ENCODE measurements around the gene SLITRK5. TPM values are rescaled to one million over a fixed set of nuclear protein-coding genes. Genes with fewer than 3 reads are reported as not detected.

The SLITRK5 gene
- total and polyA plus RNA-seq, 2 donors (not counting 1 experiment from before 2014, with no cell fraction given), result 0.09 to 0.17 TPM

GRCh38 chr13:87667686-87668085, 3.5 kb upstream of the SLITRK5 start:
- H3K27me3 ChIP-seq (ENCODE audit: control insufficient read depth, insufficient read depth, low read length), result no peaks in the 10 kb centered on the region
- no peaks in the 10 kb centered on the region for H3K9me3 ChIP-seq (ENCODE audit: control insufficient read depth, insufficient read depth, low read depth, low read length)
- H3K27ac ChIP-seq (ENCODE audit: insufficient read depth, low read length), result no peak overlapping the region
- DNase-seq (ENCODE audit: low read depth in 2 of 2), result no peak
- H3K4me2 ChIP-seq (ENCODE audit: extremely low read depth, insufficient read depth, low read length), result no peak overlapping the region
- H3K4me3 ChIP-seq (replicated peaks in 1 of 4; ENCODE audit: control extremely low read depth in 1 of 4, insufficient read depth in 1 of 4, low read depth in 3 of 4, low read length in 4 of 4), result no peak overlapping the region
- no peaks in the 10 kb centered on the region for H4K20me1 ChIP-seq (ENCODE audit: control insufficient read depth, extremely low read depth, insufficient read depth, low read length)
- no peaks in the 10 kb centered on the region for H3K4me1 ChIP-seq (ENCODE audit: control insufficient read depth, extremely low read depth, insufficient read depth, low read length)
- H3K9ac ChIP-seq (ENCODE audit: insufficient read depth, low read length), result no peak overlapping the region
- H2AFZ ChIP-seq (ENCODE audit: low read length), result no peak overlapping the region
- TF ChIP-seq CTCF (conservative IDR thresholded peaks at IDR 0.05 in 1 of 2, IDR thresholded peaks at IDR 0.05 in 1 of 2; ENCODE audit: low read depth in 1 of 2, low read length in 2 of 2) (no peak), EZH2 (IDR thresholded peaks at IDR 0.05; ENCODE audit: low read length, missing control alignments) (no peak)
- no peaks in the 10 kb centered on the region for H3K79me2 ChIP-seq (ENCODE audit: control insufficient read depth, insufficient read depth, low read length)
- no peaks in the 10 kb centered on the region for H3K36me3 ChIP-seq (ENCODE audit: control insufficient read depth, insufficient read depth, low read length)

GRCh38 chr13:87669379-87669978, 1.7 kb upstream of the SLITRK5 start:
- Histone ChIP-seq H3K9ac (ENCODE audit: insufficient read depth, low read length) (no peak overlapping the region), H3K27me3 (ENCODE audit: control insufficient read depth, insufficient read depth, low read length) (peaks cover 10% of the 10 kb centered on the region), H3K36me3 (ENCODE audit: control insufficient read depth, insufficient read depth, low read length) (no peaks in the 10 kb centered on the region), H3K4me3 (replicated peaks in 1 of 4; ENCODE audit: control extremely low read depth in 1 of 4, insufficient read depth in 1 of 4, low read depth in 3 of 4, low read length in 4 of 4) (peak overlapping the region in 1 of 4 experiments; percentile 85), H3K27ac (ENCODE audit: insufficient read depth, low read length) (no peak overlapping the region), H4K20me1 (ENCODE audit: control insufficient read depth, extremely low read depth, insufficient read depth, low read length) (no peaks in the 10 kb centered on the region), H3K79me2 (ENCODE audit: control insufficient read depth, insufficient read depth, low read length) (no peaks in the 10 kb centered on the region), H3K4me2 (ENCODE audit: extremely low read depth, insufficient read depth, low read length) (no peak overlapping the region), H3K9me3 (ENCODE audit: control insufficient read depth, insufficient read depth, low read depth, low read length) (no peaks in the 10 kb centered on the region), H2AFZ (ENCODE audit: low read length) (no peak overlapping the region), H3K4me1 (ENCODE audit: control insufficient read depth, extremely low read depth, insufficient read depth, low read length) (no peaks in the 10 kb centered on the region)
- DNase-seq (ENCODE audit: low read depth in 2 of 2), result peak; percentile 42 to 76
- TF ChIP-seq EZH2 (IDR thresholded peaks at IDR 0.05; ENCODE audit: low read length, missing control alignments), result no peak
- TF ChIP-seq CTCF (conservative IDR thresholded peaks at IDR 0.05 in 1 of 2, IDR thresholded peaks at IDR 0.05 in 1 of 2; ENCODE audit: low read depth in 1 of 2, low read length in 2 of 2), result peak; percentile 21 to 75

GRCh38 chr13:87671753-87672605, 808 bp downstream of the SLITRK5 start:
- Histone ChIP-seq H3K9me3 (ENCODE audit: control insufficient read depth, insufficient read depth, low read depth, low read length) (no peaks in the 10 kb centered on the region), H3K4me1 (ENCODE audit: control insufficient read depth, extremely low read depth, insufficient read depth, low read length) (no peaks in the 10 kb centered on the region), H3K36me3 (ENCODE audit: control insufficient read depth, insufficient read depth, low read length) (no peaks in the 10 kb centered on the region), H3K4me3 (replicated peaks in 1 of 4; ENCODE audit: control extremely low read depth in 1 of 4, insufficient read depth in 1 of 4, low read depth in 3 of 4, low read length in 4 of 4) (peak overlapping the region in 3 of 4 experiments; percentile 3 to 85 (median 47)), H3K27me3 (ENCODE audit: control insufficient read depth, insufficient read depth, low read length) (peaks cover 10% of the 10 kb centered on the region), H3K27ac (ENCODE audit: insufficient read depth, low read length) (no peak overlapping the region), H4K20me1 (ENCODE audit: control insufficient read depth, extremely low read depth, insufficient read depth, low read length) (no peaks in the 10 kb centered on the region), H2AFZ (ENCODE audit: low read length) (no peak overlapping the region), H3K4me2 (ENCODE audit: extremely low read depth, insufficient read depth, low read length) (peak overlapping the region; percentile 1), H3K9ac (ENCODE audit: insufficient read depth, low read length) (no peak overlapping the region), H3K79me2 (ENCODE audit: control insufficient read depth, insufficient read depth, low read length) (no peaks in the 10 kb centered on the region)
- TF ChIP-seq CTCF (conservative IDR thresholded peaks at IDR 0.05 in 1 of 2, IDR thresholded peaks at IDR 0.05 in 1 of 2; ENCODE audit: low read depth in 1 of 2, low read length in 2 of 2) (no peak), EZH2 (IDR thresholded peaks at IDR 0.05; ENCODE audit: low read length, missing control alignments) (no peak)
- peak in 1 of 2 donors; percentile 12 for DNase-seq (ENCODE audit: low read depth in 2 of 2)
